CD4-positive, alpha-beta T cell treated with Interleukin-15 for 4 hours (primary cell): Measurements from ENCODE around the gene DTD2.

Experiments used
- DNase-seq: peaks from one replicate; pipeline ENCODE4 v3.0.0-alpha.2; 2020; ENCODE audit warnings: low spot score

The DTD2 gene

DNA sequence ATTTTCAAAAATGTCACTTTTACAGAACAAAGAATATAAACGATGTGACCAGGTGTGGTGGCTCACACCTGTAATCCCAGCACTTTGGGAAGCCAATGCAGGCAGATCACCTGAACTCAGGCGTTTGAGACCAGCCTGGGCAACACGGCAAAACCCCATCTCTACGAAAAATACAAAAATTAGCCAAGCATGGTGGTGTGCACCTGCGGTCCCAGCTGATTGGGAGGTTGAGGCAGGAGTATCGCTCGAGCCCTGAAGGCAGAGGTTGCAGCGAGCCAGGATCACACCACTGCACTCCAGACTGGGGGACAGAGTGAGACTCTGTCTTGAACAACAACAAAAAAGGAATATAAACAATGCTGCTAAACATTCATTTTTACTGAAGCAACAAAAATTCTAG lies 52.2 kb downstream of the DTD2 start:
- no peak for DNase-seq

DNA sequence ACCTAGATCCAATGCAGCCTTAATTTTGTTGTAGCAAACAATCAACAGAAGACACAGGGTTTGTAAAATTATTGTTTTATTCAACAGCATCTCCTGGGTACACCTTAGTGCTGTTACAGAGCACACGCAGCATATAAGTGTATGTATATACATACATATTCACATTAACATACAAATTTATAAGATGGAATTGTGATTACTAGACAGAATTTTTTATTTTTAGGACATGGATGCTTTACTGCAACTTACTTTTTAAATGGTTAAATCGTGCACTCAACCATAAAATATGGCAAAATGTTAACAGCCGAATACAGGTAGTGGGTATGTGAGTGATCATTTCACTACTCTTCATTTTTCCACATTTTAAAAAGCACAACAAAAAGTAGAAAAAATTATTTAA lies 53.6 kb downstream of the DTD2 start:
- DNase-seq: no peak

DNA sequence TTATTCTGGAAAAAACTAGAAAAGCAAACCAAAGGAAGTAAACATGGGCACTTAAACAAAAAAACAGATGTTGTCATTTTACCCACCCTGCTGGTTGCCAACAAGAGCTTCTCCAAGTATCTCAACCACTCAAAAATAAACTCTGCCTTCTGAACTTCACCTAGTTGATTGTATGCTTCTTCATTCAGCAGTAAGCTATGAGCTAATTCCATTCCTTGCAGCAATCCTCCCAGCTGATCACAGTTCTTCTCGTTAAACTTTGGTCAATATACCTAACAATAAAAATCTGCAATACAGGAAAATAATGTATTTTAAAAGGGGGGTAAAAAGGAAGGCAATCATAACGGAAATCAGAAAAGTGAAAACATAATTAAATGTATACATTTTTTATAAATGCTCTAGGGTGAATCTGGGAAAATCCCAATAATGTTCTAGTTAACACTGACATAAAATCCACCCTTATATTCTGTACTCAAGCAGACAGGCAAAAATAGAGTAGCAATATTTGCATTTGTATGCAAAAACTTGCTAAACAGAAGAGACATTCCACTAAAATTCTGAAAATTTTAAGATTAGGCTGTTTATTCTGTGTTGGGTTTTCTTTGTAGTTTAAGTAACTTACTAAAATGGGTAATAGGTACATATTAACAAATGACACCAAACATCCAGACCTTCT lies 54.4 kb downstream of the DTD2 start:
- no peak for DNase-seq

DNA sequence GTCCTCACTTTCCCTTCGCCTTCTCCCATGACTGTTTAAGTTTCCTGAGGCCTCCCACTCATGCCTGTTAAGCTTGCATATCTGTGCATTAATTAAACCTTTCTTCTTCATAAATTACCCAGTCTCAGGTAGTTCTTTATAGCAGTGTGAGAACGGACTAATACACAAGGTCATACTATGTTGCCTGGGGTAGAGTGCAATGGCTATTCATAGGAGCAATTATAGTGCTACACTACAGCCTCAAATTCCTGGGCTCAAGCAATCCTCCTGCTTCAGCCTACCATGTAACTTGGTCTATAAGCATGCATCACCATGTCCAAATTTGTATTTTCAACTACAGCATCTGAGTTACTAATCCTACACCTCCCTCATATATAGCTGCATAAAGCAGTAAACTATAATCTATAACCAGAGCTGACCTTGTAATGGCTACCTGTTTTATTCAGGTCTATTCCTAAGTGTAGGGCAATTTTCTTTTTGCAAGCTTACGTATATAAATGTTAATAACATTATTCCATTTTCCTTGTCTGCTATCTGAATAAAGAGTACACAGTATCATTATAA lies 55.9 kb downstream of the DTD2 start:
- DNase-seq: no peak

DNA sequence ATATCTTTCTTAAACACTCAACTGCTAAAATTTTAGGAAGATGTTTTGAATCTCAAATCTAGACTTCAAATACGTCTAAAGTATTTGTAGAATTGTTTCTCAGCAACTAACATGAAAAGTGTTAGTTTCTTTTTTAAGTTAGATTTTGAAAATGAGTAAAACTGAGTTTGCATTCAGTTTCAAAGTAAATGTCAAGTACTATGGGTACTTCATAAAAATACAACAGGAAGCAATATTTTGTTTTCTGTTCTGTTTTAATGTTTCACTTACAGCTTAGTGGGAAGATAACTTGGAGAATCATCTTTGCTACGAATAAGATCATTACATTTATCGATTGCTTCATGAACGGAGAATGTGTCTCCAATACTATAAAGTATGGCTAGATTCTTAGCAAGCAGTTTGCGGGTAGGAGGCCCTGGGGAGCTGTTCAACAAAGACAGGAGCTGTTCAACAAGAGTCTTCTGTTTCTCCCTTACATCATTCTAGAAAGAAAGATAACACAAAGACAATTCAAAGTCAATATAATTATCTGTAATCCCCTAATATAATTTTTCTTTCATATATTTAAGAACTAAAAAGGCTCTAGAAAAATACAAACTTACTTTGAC lies 57.2 kb downstream of the DTD2 start:
- DNase-seq: no peak
